ENCODE results near the gene ANGPTL4.

ANGPTL4 gene

GRCh38 chr19:8421484-8422461 is 57.8 kb downstream of the ANGPTL4 start:
- DNase-seq: no peak

- DNase-seq: no peak
Observed at GRCh38 chr19:8423817-8424223, 59.9 kb downstream of the ANGPTL4 start.
